ENCODE data around the gene FKBP1A.
"Not testable (repeated sequence)": the region's sequence is repeated elsewhere in the genome, so short reads cannot be mapped to it uniquely, and the experiment has no call there.

FKBP1A gene

DNA sequence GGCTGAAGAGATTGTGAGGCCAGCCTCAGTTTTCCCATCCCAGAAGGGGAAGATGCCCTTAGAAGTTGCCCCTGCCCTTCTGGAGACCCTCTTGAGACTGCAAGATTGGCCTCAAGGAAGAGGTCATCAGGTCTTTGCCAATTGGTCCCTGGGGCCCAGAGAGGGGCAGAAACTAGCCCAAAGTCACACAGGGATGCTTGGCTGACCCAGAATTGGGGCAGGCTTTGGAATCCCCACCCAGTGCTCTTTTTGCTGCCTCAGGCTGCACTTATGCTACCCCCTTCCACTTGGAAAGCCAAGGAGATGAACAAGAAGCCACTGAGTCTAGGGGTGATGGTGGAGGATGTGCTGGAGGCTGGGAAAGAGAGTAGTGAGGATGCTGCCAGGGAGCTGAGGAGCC, 24.9 kb upstream of the FKBP1A start:
- DNase-seq (ENCODE audit: extremely low read depth in 1 of 2, low read depth in 1 of 2) = no peak

DNA sequence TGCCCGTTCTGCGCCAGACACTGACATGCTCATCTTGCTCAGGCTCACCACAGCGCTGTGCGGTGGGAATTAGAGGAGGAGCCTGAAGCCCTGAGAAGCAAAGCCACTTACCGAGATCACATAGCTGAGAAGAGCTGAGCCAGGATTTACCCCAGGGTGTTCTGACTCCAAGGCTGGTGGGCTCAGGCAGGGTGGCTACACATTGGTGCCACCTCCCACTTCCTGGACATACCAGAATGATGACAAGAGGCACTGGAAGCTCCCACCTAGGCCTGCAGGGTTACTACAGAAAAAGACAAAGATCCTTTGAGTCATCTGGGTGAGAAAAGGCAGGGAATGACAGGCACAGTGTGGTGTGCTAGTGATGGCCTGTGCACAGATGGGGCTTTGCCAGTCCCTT, 24.4 kb upstream of the FKBP1A start:
- DNase-seq (ENCODE audit: extremely low read depth in 1 of 2, low read depth in 1 of 2) = no peak

DNA sequence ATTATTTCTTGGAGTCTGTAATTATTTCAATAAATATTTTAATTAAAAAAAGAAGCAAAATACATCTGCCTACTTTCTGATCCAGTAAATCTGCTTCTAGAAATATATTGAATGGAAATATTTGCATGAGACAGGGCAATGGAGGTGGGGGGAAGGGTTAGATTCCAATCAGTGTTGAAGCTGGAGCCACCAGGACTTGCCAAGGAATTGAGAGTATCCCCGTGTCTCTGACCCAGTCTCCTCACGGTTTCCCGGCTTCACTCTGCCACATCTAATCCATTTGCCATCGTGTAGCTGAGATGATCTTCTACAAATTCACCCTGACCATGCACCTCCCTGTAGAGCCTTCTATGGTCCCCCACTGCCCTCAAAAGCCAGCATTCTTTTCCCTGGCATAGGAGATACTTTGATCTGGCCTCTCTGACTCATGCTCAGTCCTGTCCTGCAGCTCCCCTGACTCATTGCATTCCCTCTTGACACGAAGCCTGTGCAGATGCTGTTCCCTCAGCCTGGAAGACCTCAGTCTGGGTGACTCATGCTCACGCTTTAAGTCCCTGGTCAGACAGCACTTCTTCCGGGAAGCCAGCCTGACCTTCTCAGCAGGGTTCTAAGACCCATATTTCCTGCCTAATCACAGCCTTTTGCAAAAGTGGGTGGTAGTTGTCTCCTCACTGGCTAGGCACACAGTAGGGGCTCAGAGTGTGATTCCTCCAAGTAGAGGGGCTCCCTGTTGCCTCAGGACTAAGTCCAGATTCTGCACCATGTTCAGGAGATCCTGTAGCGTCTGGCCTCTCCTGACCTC, 23.0 kb upstream of the FKBP1A start:
- no peak for DNase-seq (ENCODE audit: extremely low read depth in 1 of 2, low read depth in 1 of 2)

DNA sequence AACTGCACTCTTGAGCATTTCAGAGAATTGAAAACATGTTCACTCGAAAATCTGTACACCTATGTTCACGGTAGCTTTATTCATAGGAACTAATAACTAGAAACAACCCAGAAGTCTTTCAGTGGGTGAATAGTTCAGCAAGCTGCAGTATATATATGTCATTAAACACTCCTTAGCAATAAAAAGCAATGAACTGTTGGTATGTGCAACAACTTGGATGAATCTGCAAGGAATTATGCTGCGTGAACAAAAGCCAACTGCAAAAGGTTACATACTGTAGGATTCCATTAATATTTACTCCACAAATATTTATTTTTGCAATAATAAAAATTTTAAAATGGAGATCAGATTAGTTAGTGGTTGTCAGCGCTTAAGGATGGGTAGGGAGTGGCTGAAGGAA, 22.1 kb upstream of the FKBP1A start:
- no peak for DNase-seq (ENCODE audit: extremely low read depth in 1 of 2, low read depth in 1 of 2)

DNA sequence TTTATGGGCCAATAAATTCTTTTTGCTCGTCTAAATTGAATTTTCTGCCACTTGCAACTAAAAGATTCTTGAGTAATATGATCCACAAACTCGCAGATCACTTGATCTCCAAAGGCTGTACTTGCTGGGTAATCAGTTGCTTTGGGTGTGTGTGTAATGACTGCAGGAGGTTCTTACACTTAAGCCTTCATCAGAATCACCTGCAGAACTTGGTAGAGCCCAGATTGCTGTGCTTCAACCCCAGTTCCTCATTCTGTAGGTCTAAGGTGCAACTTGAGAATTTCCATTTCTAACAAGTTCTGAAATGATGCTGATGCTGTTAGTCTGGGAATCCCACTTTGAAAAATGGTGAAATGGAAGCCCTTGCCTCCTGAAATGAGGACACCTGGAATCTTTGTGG, 12.9 kb upstream of the FKBP1A start:
- no peak for DNase-seq (ENCODE audit: extremely low read depth in 1 of 2, low read depth in 1 of 2)

DNA sequence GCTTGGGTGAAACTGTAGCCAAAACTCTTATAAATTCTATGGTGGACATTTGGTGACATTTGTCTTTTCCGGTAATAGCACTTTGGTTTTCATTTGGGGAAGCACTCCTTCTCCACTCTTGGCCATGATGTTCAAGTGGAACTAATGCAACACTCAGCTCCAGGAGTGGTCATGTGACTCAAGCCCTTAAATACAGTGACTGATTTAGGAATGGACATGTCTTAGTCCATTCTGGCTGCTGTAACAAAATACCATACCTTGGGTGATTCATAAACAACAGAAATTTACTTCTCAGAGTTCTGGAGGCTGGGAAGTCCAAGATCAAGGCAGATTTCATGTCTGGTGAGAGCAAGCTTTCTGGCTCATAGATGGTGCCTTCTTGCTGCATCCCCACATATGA, 10.8 kb upstream of the FKBP1A start:
- no peak for DNase-seq (ENCODE audit: extremely low read depth in 1 of 2, low read depth in 1 of 2)

DNA sequence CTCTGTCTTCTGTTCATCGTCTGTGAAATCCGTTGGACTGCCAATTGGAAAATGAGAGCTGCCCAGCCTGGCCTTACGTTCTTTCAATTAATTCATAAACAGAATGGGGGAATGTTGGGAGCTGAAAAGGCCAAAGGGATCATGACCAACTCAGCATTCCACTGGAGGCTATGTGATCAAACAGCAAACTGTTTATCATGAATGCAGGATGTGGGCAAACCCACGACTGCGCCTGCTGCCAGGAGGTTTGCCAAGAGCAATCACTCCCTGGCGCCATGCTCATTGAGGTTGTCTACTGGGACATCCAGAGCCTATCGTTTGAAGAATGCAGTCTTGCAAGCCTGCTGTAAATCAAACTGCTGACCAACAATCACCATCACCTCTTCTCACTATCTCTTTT, 9.3 kb upstream of the FKBP1A start:
- DNase-seq (ENCODE audit: extremely low read depth in 1 of 2, low read depth in 1 of 2) = no peak

DNA sequence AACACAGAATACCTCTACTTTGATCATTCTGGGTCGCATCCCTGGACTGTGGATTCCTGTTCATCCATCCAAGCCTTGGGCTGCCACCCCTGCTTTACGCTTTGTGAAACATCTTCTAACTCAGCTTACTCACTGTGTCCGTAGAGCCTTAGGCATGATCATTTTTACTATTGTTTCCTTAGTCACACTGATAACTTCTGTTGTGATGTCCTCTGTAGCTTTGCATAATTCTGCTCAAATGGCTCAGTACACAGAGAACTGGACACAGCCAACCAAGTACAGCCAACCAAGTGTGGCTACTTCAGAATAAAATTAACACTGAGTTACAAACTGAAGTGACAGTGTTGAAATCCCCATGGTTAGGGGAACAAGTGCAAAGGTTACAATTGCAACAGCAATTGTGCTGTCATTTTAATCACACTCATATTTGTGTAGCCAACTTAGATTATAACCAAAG, 8.6 kb upstream of the FKBP1A start:
- DNase-seq (ENCODE audit: extremely low read depth in 1 of 2, low read depth in 1 of 2) = no peak

DNA sequence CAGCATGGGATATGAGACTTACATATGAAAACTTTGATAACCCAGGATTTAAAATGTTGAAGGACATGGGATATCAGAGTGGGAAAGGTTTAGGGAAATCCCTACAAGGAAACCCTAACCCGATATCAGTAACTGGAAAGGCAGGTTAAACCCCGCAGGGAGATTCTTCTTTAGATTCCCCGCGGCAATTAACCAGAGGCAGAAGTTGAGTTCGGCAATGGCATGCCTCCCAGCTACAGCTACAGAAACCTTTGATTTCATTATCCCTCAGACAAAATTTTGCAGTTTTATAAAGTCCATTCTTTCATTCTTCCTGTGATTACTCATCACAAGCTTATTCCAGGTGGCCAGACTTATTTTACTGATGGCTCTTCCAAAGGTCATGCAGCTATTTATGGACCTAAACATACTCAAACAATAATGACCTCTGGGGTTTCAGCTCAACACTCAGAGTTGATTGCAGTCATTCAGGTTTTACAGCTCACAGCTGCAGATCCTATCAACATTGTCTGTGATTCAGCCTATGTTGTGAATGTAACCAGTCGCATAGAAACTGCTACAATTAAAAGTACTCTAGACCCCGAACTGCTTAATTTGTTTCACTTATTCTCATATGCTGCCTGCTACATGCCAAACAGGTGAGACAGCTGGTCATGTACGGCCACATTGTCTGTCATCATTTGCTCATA, 7.0 kb upstream of the FKBP1A start:
- not testable (repeated sequence) for DNase-seq (ENCODE audit: extremely low read depth in 1 of 2, low read depth in 1 of 2)

DNA sequence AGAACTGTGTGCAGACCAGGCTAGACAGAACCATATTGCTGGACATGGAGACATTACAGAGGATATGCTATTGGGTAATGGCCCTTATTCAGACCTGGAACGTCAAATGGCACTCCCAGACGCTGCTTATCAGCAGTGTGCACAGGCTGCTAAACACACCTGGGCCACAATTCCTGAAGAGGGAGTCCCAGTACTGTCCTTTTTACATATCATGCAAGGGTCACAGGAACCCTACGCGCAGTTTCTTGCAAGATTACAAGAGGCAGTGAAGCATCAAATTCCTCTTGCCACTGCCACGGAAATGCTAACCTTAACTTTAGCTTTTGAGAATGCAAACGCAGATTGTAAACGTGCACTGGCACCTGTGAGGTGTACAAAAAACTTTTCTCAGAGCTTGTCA, 5.3 kb upstream of the FKBP1A start:
- DNase-seq (ENCODE audit: extremely low read depth in 1 of 2, low read depth in 1 of 2) = not testable (repeated sequence)

DNA sequence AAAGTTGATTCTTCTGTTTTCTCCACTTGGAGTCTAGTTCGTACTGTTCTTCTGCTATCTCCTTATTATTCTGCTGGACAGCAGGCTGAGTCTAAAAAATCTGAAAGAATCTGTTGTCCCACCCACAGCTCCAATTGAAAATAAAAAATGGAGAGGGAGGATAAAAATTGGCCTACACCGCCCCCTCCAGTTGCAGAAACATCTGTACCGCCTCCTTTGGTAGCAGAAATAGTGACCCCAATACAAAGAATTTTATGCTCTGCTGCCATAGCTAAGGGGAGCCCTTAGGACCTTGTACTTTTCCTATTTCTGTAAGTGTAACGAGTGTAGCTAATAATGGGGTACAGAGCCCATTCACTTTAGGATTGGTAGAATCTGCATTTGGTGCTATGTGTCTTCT, 4.9 kb upstream of the FKBP1A start:
- DNase-seq (ENCODE audit: extremely low read depth in 1 of 2, low read depth in 1 of 2) = no peak

DNA sequence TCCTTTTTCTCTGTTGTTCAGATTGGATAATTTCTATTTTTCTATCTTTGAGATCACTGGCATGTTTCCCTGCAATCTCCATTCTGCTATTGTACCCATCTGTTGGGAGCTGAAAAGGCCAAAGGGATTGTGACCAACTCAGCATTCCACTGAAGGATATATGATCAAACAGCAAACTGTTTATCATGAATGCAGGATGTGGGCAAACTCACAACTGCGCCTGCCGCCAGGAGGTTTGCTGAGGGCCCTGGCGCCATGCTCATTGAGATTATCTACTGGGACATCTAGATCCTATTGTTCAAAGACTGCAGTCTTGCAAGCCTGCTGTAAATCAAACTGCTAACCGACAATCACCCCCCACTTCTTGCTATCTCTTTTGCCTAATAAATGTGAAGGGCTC, 3.8 kb upstream of the FKBP1A start:
- no peak for DNase-seq (ENCODE audit: extremely low read depth in 1 of 2, low read depth in 1 of 2)

DNA sequence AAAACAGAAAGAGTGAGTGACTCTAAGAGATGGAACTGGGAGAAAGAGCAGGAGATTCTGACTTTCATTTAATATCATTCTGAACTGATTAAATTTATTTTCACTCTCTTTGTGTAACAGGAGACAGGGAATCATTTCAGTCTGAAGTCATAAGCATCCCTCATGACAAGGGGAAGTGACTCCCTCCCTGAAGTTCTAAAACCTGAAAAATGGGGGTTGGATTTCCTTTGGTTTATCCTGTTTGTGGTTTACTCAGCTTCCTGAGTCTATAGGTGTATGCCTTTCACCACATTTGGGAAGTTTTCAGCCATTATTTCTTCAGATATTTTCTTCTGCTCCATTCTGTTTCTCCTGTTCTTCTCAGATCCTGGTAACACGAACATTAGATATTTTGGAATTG, 3.4 kb upstream of the FKBP1A start:
- no peak for DNase-seq (ENCODE audit: extremely low read depth in 1 of 2, low read depth in 1 of 2)

DNA sequence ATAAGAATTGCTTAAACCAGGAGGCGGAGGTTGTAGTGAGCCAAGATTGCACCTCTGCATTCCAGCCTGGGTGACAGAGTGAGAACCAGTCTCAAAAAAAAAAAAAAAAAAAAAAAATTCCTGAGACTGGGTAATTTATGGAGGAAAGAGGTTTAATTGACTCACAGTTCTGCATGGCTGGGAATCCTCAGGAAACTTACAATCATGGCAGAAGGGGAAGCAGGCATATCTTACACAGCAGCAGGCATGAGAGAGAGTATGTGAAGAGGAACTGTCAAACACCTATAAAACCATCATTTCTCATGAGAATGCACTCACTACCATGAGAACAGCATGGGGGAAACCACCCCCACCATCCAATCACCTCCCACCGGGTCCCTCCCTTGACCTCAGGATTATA, 1.8 kb upstream of the FKBP1A start:
- no peak for DNase-seq (ENCODE audit: extremely low read depth in 1 of 2, low read depth in 1 of 2)

DNA sequence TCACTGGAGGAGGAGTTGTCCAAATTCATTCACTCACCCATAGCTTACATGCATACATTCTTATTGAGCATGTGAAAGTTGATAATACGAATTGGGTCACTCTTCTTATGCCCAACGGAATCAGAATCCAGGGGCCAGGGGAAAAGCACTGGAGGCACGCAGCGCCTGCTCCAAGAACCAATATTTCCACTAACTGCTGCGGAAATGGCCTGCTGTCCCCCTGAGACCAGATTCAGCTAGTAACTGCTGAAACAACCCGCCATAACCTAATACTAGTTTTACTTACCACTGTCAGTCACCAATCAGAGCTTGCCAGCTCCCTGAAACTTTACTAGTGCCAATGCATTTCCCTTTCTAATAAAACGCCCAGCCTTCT, 641 bp upstream of the FKBP1A start:
- no peak for DNase-seq (ENCODE audit: extremely low read depth in 1 of 2, low read depth in 1 of 2)

DNA sequence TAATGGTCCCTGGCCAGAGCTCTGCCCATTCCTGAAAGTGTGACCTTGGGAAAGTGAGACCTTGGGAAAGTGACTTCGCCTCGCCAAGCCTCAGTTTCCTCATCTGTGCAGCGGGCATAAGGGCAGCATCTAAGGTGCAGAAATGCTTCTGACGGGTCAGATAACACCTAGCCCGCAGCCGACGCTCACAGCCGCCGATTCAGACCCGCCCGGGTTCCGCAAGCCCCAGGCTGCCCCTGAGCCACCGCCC, 486 bp downstream of the FKBP1A start:
- DNase-seq (ENCODE audit: extremely low read depth in 1 of 2, low read depth in 1 of 2) = no peak

DNA sequence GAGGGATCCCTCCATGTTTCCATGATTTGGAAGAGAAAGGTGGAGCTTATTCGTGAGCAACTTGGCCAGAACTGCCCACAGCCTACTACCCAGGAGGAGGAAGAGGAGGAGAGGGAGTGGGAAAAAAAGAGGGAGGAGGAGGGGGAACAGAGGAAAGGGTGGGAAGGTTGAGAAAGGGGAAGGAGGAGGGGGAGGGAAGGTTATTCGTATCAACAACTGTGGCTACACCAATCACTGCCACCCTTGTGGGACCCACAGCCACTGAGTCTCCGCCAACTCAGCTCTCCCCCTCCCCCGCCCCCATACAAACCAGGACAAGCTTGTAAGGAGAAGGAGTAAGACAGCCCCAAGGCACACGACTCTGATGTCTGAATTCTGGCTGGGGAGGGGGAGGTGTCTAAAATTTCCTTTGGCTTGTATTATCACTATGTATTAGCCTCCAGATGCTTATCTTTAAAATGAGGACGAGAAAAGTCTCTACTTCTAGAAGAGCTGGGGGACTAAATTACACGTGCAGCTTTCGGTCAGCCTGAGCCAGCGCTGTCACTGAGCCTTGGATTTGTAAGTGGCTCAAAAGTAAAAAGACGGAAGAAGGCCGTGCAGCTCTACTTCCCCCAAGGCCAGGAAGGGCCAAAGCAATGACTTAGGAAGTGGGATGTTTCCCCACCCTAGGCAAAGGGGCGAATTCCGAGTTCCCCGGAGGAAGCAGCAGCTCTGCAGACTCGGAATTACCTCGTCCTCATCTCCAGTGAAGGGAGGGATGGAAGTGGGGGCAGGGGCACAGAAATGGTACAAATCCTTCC, 1.0 kb downstream of the FKBP1A start:
- DNase-seq (ENCODE audit: extremely low read depth in 1 of 2, low read depth in 1 of 2) = no peak

DNA sequence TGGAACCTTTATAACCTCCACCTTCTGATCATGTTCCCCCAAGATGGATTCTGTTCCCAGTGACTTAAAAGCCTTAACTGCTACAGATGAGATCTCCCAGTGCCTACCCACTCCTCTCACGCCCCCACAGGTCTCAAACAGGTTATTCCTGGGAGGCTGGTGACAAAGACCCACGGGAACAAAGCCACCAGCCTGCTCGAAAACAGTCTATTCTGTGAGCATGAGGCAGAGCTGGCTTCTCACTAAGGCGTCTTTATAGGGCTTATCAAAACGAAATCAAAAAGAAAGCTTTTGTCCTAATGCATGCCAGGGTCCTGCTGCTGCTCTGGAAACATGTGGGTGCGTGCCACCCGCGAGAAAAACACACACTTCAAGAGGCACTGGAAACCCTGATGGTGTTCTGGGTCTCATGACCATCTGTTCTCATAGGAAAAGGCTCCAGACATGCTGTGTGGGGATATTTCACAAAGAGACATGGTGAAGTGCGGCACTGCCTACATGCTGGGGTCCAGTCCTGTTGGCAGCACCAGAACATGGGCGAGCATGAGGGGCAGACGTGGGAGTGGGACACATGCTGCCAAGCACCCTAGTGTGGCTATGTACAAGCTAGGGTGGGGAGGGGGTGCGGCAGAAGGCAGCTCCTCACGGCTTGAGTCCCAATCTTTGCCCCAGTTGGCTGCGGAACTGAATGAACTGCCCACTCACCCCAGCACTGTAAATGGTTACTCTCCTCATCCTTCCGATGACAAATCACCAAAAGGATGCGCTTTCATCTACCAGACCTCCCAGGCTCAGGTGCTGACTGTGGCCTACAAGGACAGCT, 2.1 kb downstream of the FKBP1A start:
- DNase-seq (ENCODE audit: extremely low read depth in 1 of 2, low read depth in 1 of 2) = no peak

DNA sequence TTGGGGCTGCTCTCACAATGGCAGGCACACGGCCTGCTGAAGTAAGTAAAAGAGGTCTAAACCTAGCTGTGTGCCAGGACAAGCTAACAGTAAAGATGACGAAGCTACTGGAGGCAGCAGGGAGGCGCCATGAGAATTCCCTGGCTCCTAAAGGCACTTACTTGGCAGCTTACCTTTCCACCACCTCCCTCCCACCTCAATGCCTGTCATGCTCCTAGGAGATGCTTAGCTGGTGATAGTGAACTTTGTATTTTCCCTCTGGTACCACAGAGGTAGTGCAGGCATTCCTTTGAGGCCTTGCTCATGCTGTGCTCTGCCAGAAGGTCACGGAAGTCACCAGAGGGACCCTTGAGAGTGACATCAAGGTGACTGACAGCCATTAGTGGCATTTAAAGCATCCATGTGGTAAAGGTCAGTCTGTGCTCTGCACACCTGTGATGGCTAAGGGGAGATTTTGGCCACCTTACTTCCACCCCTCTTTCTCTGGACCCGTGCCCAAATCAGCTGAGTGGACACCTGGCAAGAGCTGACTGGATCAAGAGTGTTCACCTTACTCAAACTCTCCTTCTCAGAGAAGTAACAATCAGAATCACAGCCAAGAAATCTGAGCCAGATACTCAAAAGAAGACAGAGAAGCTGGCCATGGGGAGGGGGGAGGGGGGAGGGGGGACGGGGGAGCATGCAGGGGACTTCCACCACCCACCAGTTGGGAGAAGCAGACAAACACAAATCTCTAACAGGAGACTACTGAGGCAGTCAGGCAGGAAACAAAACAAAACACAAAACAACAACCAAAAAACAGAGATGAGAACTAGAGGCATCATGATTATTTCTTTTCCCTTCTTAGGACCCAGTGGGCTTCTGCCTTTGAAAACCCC, 2.9 kb downstream of the FKBP1A start:
- no peak for DNase-seq (ENCODE audit: extremely low read depth in 1 of 2, low read depth in 1 of 2)

DNA sequence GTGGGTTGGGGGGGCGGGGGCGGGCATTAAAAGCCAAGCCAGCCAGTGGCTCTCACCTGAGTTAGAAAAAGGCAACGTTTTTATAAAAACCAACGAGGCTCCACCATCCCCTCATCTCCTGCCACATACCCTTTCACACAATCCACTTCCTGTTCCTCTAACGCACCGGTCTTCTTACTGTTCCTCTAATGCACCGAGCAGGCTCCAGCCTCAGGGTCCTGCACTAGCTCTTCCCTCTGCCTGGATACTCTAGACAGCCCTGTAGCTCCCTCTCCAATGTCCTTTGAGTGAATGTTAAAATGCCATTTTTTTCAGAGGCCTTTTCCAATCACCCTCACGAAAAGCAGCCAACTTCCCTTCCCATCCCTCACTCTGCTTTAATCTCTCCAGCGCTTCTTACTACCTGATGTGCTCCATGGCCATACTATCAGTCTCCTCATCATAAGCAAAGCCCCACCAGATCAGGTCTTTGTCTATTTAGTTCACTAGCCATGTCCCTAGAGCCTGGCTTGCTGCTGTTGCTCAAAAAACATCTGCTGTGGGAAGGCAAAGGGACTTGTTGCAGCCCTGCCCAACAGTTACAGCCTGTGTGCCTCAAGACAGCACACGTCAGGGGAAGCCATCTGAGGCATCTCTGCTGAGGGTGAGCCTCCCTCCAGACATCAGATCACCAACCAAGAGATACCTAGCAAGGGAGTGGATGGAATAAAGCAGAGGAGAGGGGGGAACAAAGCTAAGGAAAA, 3.9 kb downstream of the FKBP1A start:
- DNase-seq (ENCODE audit: extremely low read depth in 1 of 2, low read depth in 1 of 2) = no peak

Measured in activated CD8-positive, alpha-beta memory T cell treated with anti-CD3 and anti-CD28 coated beads for 1 hour (primary cell).